GM21528 (cell line): Measurements from ENCODE around the gene SSTR3.

Experiments used
- ATAC-seq: cut with Tn5 transposase; IDR thresholded peaks from one replicate; pipeline ENCODE4 v1.9.1; 2021; ENCODE audit warnings: mild to moderate bottlenecking, moderate library complexity; ENCODE audit not compliant: unreplicated experiment, low FRiP score

The SSTR3 gene

GRCh38 chr22:37183432-37184379 lies 28.6 kb downstream of the SSTR3 start:
- ATAC-seq: no peak

- no peak for ATAC-seq
Measured at GRCh38 chr22:37182949-37183245, 29.4 kb downstream of the SSTR3 start.

- ATAC-seq: no peak
Measured at GRCh38 chr22:37182101-37182948, 30.0 kb downstream of the SSTR3 start.

- no peak for ATAC-seq
Measured at GRCh38 chr22:37181681-37182080, 30.6 kb downstream of the SSTR3 start.

- ATAC-seq: no peak
Measured at GRCh38 chr22:37180531-37181231, 31.6 kb downstream of the SSTR3 start.

- ATAC-seq: no peak
Measured at GRCh38 chr22:37179622-37180420, 32.5 kb downstream of the SSTR3 start.

- ATAC-seq: no peak
Measured at GRCh38 chr22:37179126-37179470, 33.2 kb downstream of the SSTR3 start.

GRCh38 chr22:37178350-37179125 lies 33.7 kb downstream of the SSTR3 start:
- ATAC-seq: no peak

GRCh38 chr22:37177755-37178154 lies 34.5 kb downstream of the SSTR3 start:
- ATAC-seq: no peak

GRCh38 chr22:37177221-37177620 lies 35.1 kb downstream of the SSTR3 start:
- ATAC-seq: no peak

- ATAC-seq: no peak
Measured at GRCh38 chr22:37176464-37177061, 35.7 kb downstream of the SSTR3 start.

- no peak for ATAC-seq
Measured at GRCh38 chr22:37175414-37176281, 36.6 kb downstream of the SSTR3 start.

- ATAC-seq: no peak
Measured at GRCh38 chr22:37174964-37175363, 37.3 kb downstream of the SSTR3 start.

GRCh38 chr22:37173709-37174108 lies 38.6 kb downstream of the SSTR3 start:
- no peak for ATAC-seq

- ATAC-seq: no peak
Measured at GRCh38 chr22:37172266-37173245, 39.7 kb downstream of the SSTR3 start.

- ATAC-seq: no peak
Measured at GRCh38 chr22:37171662-37172061, 40.6 kb downstream of the SSTR3 start.
